ENCODE measurements around the gene OR6N2. TPM values are rescaled to one million over a fixed set of nuclear protein-coding genes. Genes with fewer than 3 reads are reported as not detected.
A peak's percentile ranks its signal among the peaks of the same experiment; 100 is the strongest.

Gene OR6N2
- not detected for total RNA-seq

DNA sequence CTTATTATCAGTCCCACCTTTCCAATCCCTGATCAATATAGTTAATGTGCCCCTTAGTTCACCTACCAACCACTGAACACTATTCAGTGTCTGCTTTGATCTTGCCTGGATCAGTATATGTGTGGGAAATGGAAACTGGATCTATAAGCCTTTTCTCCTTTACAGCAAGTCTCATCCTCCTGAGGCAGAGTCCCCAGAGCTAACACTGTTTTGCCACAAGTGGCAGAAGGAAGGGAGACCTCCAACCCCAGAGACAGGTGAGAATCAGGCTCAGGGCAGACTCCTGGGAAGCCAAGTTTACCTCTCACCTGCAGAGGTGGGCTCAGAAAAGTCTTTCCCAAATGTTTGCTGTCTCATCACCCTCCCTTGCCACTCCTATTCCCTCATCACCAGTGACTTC, at the start of gene OR6N2:
Gene OR6N2 (minus strand): TSS at position 101 of the 400 bp plus-strand sequence. CDS start 3,569 bp downstream, outside the sequence.
- Mint-ChIP-seq H3K36me3 (ENCODE audit: insufficient read depth) (no peaks in the 10 kb centered on the region), H3K4me3 (no peak within 1 kb of the TSS), H3K4me1 (ENCODE audit: low read depth) (peaks cover 2% of the 10 kb centered on the region), H3K9me3 (no peaks in the 10 kb centered on the region), H3K27me3 (ENCODE audit: low read depth) (peaks cover 8% of the 10 kb centered on the region)
- ATAC-seq: no peak
- DNase-seq: no peak

DNA sequence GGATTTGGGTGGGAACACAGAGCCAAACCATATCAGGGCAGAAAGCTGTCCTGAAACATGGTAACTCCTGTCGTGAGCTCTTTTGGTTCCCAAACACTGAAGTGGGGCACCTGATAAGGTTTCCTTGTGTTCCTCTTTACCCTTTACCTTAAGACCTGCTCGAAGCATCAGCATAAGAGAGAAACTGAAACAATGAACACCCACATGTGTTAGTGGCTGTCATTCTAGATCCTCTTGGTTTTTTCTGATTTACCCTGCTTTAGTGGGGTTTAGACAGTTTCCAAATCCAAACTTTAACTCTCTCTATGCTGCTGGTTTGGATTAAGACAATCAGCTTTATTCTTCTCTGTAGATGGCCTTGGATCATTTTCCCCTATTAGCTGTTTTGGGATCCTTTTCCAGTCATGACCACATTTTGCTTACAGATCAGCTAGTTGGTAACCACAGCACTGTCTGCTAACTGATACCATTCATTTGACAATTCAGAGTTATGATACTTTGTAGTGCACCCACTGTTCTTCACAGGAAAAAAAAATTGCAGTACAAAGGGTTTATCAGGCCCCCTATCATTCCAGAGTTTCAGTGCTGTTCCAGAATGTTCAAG, 49.2 kb upstream of the OR6N2 start:
- H3K36me3 Mint-ChIP-seq (ENCODE audit: insufficient read depth): peaks cover 3% of the 10 kb centered on the region
- peaks cover 14% of the 10 kb centered on the region for H3K4me1 Mint-ChIP-seq (ENCODE audit: low read depth)
- H3K9me3 Mint-ChIP-seq: peaks cover 28% of the 10 kb centered on the region
- no peak overlapping the region for H3K4me3 Mint-ChIP-seq
- DNase-seq: no peak
- peak; percentile 81 to 83 for ATAC-seq
- peaks cover 3% of the 10 kb centered on the region for H3K27me3 Mint-ChIP-seq (ENCODE audit: low read depth)

DNA sequence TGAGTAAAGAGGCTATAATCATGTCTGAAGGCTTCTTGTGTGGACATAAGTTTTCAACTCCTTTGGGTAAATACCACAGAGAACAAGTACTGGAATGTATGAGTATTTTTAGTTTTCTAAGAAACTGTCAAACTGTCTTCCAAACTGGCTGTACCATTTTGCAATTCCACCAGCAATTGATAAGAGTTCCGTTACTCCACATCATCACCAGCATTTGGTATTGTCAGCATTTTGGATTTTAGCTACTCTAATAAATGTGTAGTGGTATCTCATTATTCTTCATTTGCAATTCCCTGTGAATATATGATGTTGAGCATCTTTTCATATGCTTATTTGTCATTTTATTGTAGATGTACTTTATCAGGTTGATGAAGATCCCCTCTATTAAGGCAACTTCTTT, 40.7 kb upstream of the OR6N2 start:
- H3K9me3 Mint-ChIP-seq: no peaks in the 10 kb centered on the region
- H3K4me3 Mint-ChIP-seq: no peak overlapping the region
- DNase-seq (no peak), ATAC-seq (no peak)
- H3K27me3 Mint-ChIP-seq (ENCODE audit: low read depth): peaks cover 3% of the 10 kb centered on the region
- no peaks in the 10 kb centered on the region for H3K36me3 Mint-ChIP-seq (ENCODE audit: insufficient read depth)
- peaks cover 19% of the 10 kb centered on the region for H3K4me1 Mint-ChIP-seq (ENCODE audit: low read depth)

DNA sequence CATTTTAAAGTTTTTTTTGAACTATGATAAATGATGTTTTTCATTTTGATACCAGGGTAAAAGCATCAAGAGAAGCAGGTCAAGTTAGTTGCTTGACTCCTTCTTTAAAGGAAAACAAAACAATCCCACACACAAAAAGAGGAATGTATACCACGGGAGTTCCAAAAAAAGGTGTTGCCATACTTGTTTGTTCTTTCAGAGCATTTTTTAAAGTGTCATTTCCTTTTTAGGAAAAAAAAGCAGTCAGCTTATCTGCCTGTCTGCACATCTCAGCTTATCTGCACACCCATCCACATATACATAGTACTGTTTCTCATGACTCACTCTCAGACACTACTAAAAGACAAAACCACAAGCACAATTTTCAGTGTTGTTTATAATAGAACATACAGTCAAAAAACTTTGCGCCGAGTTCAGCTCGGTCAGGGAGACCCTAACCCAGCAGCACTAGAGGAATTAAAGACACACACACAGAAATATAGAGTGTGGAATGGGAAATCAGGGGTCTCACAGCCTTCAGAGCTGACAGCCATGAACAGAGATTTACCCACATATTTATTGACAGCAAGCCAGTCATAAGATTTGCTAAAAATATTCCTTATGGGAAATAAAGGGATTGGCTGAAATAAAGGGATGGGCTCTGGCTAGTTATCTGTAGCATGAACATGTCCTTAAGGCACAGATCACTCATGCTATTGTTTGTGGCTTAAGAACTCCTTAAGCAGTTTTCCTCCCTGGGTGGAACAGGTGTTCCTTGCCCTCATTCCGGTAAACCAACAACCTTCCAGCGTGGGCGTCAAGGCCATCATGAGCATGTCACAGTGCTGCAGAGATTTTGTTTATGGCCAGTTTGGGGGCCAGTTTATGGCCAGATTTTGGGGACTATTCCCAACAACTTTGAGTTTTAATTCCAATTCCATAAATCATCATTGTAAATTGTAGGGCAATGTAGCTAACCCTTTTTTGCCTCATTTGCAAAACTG, 38.7 kb upstream of the OR6N2 start:
- H3K4me3 Mint-ChIP-seq: no peak overlapping the region

DNA sequence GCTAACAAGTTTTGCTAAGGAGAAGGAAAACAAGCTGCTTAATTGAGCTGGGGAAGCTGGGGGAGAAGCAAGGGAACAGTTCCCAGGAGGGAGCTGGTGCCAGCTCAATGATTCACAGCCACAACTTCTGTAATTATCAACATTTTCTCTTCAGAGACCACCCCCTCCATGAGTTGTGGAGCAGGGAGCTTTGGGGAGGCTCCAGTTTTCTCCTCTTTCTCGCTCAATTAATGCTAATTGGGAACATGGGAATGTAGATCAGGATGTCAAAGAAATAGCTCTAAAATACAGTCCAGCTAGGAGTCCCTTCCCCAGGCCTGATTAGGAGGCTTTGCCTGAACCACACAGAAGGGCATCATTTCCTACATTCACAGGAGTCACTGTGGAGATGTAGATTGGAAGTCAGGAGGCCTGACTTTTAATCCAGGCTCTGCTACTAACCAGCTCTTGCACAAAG, 38.0 kb upstream of the OR6N2 start:
- Mint-ChIP-seq H3K4me1 (ENCODE audit: low read depth) (peaks cover 19% of the 10 kb centered on the region), H3K27me3 (ENCODE audit: low read depth) (no peaks in the 10 kb centered on the region), H3K9me3 (no peaks in the 10 kb centered on the region), H3K36me3 (ENCODE audit: insufficient read depth) (no peaks in the 10 kb centered on the region), H3K4me3 (no peak overlapping the region)
- no peak for DNase-seq
- peak in 1 of 2 donors; percentile 4 for ATAC-seq

More for the DNA sequence above, 38.7 kb upstream of the OR6N2 start:
- ATAC-seq (peak; percentile 95 to 98), DNase-seq (no peak)
- peaks cover 19% of the 10 kb centered on the region for H3K4me1 Mint-ChIP-seq (ENCODE audit: low read depth)
- no peaks in the 10 kb centered on the region for H3K27me3 Mint-ChIP-seq (ENCODE audit: low read depth)
- H3K9me3 Mint-ChIP-seq: no peaks in the 10 kb centered on the region
- H3K36me3 Mint-ChIP-seq (ENCODE audit: insufficient read depth): no peaks in the 10 kb centered on the region

DNA sequence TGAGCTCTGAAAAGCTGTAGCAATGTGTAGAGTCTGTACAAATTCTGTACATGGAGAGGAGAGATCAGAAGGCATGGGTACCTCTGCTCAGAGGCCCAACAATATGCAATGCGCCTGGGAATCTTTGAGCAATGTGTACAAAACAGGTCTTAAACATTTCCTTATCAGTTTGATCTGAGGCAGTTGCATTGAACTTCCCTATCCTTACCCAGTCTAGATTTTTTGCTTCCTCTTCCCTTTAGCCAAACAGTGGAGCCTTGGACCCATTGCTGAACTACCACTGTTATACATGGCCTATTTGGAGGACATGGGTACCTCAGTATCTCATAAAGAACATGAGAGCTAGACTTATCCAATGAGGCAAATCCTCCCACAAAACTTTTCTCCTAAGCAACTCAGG, 37.6 kb upstream of the OR6N2 start:
- H3K4me3 Mint-ChIP-seq: no peak overlapping the region
- H3K9me3 Mint-ChIP-seq: no peaks in the 10 kb centered on the region

GRCh38 chr1:158814970-158815369, 34.0 kb upstream of the OR6N2 start:
- H3K9me3 Mint-ChIP-seq: no peaks in the 10 kb centered on the region
- peaks cover 2% of the 10 kb centered on the region for H3K27me3 Mint-ChIP-seq (ENCODE audit: low read depth)

More for the DNA sequence above, 37.6 kb upstream of the OR6N2 start:
- H3K4me1 Mint-ChIP-seq (ENCODE audit: low read depth): peaks cover 19% of the 10 kb centered on the region
- DNase-seq: no peak
- ATAC-seq: no peak
- no peaks in the 10 kb centered on the region for H3K36me3 Mint-ChIP-seq (ENCODE audit: insufficient read depth)
- H3K27me3 Mint-ChIP-seq (ENCODE audit: low read depth): no peaks in the 10 kb centered on the region

GRCh38 chr1:158813164-158813563, 32.2 kb upstream of the OR6N2 start:
- no peak for ATAC-seq
- H3K4me3 Mint-ChIP-seq: no peak overlapping the region
- H3K4me1 Mint-ChIP-seq (ENCODE audit: low read depth): no peaks in the 10 kb centered on the region
- H3K36me3 Mint-ChIP-seq (ENCODE audit: insufficient read depth): no peaks in the 10 kb centered on the region
- peaks cover 2% of the 10 kb centered on the region for H3K27me3 Mint-ChIP-seq (ENCODE audit: low read depth)
- DNase-seq: no peak
- no peaks in the 10 kb centered on the region for H3K9me3 Mint-ChIP-seq

More at GRCh38 chr1:158814970-158815369, 34.0 kb upstream of the OR6N2 start:
- no peaks in the 10 kb centered on the region for H3K36me3 Mint-ChIP-seq (ENCODE audit: insufficient read depth)
- ATAC-seq (no peak), DNase-seq (no peak)
- no peak overlapping the region for H3K4me3 Mint-ChIP-seq
- H3K4me1 Mint-ChIP-seq (ENCODE audit: low read depth): peaks cover 17% of the 10 kb centered on the region

DNA sequence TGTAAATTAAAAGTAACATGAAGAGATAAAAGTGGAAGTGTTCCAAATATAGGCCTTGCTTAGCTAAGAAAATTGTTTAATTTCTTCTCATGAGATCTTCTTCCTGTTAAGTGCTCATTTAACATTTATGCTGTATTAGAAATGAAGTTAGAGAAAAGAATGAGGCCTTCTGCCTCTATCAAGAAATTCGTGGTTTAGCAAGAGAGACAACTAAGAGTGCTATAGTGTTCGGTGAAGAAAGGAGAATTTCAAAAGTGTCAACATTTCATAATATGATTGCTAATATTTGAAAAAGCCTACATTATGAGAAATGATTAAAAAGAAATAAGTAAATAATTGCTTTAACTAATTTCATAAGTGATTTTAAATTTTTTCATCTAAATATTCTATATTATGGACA, 31.3 kb upstream of the OR6N2 start:
- no peak for ATAC-seq
- Mint-ChIP-seq H3K4me3 (no peak overlapping the region), H3K9me3 (no peaks in the 10 kb centered on the region), H3K27me3 (ENCODE audit: low read depth) (peaks cover 2% of the 10 kb centered on the region), H3K36me3 (ENCODE audit: insufficient read depth) (no peaks in the 10 kb centered on the region), H3K4me1 (ENCODE audit: low read depth) (no peaks in the 10 kb centered on the region)
- DNase-seq: no peak

DNA sequence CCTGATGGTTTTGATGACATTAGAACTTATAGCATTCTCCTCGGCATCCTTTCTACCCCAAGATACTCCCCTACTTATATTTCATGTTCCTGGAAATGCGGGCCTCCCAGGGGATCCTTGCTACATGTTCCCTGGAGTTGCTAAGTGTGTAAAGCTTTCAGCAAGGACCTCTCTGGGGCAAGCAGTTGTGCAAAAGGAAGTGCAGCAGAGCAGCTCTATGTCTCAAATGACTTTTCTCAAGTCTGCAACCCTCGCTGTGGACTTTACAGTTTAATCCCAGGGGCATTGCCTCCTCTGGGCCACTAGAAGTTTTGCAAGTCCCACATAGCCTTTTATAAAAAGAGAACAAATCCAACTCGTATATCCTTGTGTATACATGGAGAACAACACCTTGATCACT, 29.3 kb upstream of the OR6N2 start:
- H3K4me3 Mint-ChIP-seq: no peak overlapping the region
- H3K36me3 Mint-ChIP-seq (ENCODE audit: insufficient read depth): no peaks in the 10 kb centered on the region
- H3K27me3 Mint-ChIP-seq (ENCODE audit: low read depth): peaks cover 4% of the 10 kb centered on the region
- H3K4me1 Mint-ChIP-seq (ENCODE audit: low read depth): no peaks in the 10 kb centered on the region
- H3K9me3 Mint-ChIP-seq: no peaks in the 10 kb centered on the region
- ATAC-seq: no peak
- DNase-seq: no peak

DNA sequence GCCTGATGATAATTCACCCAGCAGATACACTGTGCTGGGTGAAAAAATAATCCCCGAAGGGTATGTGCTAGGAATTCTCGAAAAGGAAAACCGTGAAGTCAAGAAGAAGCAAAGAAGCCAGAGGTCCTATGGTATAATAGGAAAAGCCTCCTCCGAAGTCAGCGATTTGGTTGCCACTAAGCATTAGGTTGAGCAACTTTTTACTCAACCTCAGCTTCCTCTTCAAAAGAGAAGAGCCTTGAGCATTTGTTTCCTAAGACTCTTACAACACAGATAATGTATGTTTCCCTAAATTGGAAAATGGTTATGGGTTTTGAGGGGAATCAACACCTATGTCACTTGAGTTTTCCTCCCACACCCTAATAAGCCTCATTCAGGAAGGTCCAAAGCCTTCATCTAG, 28.9 kb upstream of the OR6N2 start:
- ATAC-seq: no peak

GRCh38 chr1:158809256-158809655, 28.3 kb upstream of the OR6N2 start:
- Mint-ChIP-seq H3K9me3 (no peaks in the 10 kb centered on the region), H3K27me3 (ENCODE audit: low read depth) (peaks cover 4% of the 10 kb centered on the region), H3K36me3 (ENCODE audit: insufficient read depth) (no peaks in the 10 kb centered on the region), H3K4me3 (no peak overlapping the region), H3K4me1 (ENCODE audit: low read depth) (no peaks in the 10 kb centered on the region)
- DNase-seq: no peak
- no peak for ATAC-seq

More for the DNA sequence above, 28.9 kb upstream of the OR6N2 start:
- Mint-ChIP-seq H3K4me1 (ENCODE audit: low read depth) (no peaks in the 10 kb centered on the region), H3K27me3 (ENCODE audit: low read depth) (peaks cover 4% of the 10 kb centered on the region), H3K9me3 (no peaks in the 10 kb centered on the region), H3K4me3 (no peak overlapping the region), H3K36me3 (ENCODE audit: insufficient read depth) (no peaks in the 10 kb centered on the region)
- no peak for DNase-seq

- ATAC-seq (no peak), DNase-seq (no peak)
- Mint-ChIP-seq H3K4me1 (ENCODE audit: low read depth) (no peaks in the 10 kb centered on the region), H3K9me3 (no peaks in the 10 kb centered on the region), H3K36me3 (ENCODE audit: insufficient read depth) (no peaks in the 10 kb centered on the region), H3K4me3 (no peak overlapping the region), H3K27me3 (ENCODE audit: low read depth) (peaks cover 7% of the 10 kb centered on the region)
Measured at GRCh38 chr1:158806916-158807536, 26.0 kb upstream of the OR6N2 start.

DNA sequence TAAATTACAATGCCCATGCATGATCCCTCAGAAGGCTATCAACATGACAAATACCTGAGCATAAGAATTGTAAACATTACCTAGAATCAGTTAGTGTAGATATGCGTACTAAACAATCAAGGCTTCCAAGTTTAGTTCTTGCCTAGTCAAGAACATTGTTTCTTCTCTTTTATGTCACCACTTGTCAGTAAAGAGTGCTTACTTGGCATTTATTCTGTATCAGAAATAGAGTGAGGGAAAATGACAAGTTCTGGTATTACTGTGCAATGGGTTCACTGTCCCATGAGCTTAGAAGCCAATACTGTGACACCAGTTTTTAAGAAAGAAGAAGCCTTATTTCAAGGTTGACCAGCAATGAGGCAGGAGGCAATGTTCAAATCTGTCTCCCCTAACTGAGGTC, 22.7 kb upstream of the OR6N2 start:
- Mint-ChIP-seq H3K4me1 (ENCODE audit: low read depth) (peaks cover 4% of the 10 kb centered on the region), H3K36me3 (ENCODE audit: insufficient read depth) (no peaks in the 10 kb centered on the region), H3K9me3 (no peaks in the 10 kb centered on the region), H3K4me3 (no peak overlapping the region), H3K27me3 (ENCODE audit: low read depth) (peaks cover 5% of the 10 kb centered on the region)
- ATAC-seq (no peak), DNase-seq (no peak)
